Uterus (tissue), 2 donors: ENCODE data around the gene ZNF513.

Source experiments
- CTCF ChIP-seq, 4 experiments: fragments of 200-600 bp in 2 of 4; fragments of 450-650 bp in 2 of 4; sonication (generic) in 2 of 4; IDR thresholded peaks; one replicate each; pipeline ENCODE4 v1.5.1; 2016 to 2019; ENCODE audit warnings: antibody characterized with exemption in 4 of 4, mild to moderate bottlenecking in 2 of 4, moderate library complexity in 1 of 4
- POLR2A ChIP-seq, 2 donors: fragments of 450-650 bp; IDR thresholded peaks; one replicate each; pipeline ENCODE4 v1.6.1; 2016; ENCODE audit warnings: antibody characterized with exemption in 2 of 2, mild to moderate bottlenecking in 1 of 2, moderate library complexity in 1 of 2

GRCh38 chr2:27393225-27393624 lies 12.7 kb upstream of the ZNF513 start:
- TF ChIP-seq CTCF (IDR thresholded peaks at IDR 0.05) (no peak), POLR2A (IDR thresholded peaks at IDR 0.05) (no peak)
